ENCODE results near the gene OR2L5.

DNA sequence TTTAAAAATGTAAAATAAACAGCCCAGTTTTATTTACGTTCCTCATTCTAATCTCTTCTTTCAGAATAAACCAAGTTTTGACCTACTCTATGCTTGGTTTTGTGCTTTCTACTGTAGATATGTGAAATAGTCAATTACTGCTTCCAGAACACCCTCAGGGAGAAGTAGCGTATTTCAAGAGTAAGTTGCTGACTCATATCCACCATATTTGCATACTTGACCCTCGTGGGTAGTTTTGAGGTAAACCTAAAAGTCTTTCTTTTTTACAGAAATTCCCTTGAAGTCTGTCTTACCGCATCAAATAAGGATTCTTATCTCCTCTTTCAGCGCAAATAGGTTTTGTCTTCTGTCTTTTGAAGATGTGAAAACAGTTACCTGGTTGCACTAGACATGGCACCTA, 31.7 kb downstream of the OR2L5 start:
- no peak for TF ChIP-seq GATA2 (IDR thresholded peaks at IDR 0.05; ENCODE audit: low read depth, low read length)
- no peak for TF ChIP-seq GATA3 (IDR thresholded peaks at IDR 0.05; ENCODE audit: low read depth, low read length)

All from SH-SY5Y (cell line).